Panc1 (cell line): ENCODE results near the gene KCTD6. TPM values are rescaled to one million over a fixed set of nuclear protein-coding genes. Genes with fewer than 3 reads are reported as not detected.

ENCODE experiments used
- ATAC-seq: fragments of 200-7000 bp; cut with Tn5 transposase; 2 replicates; pipeline ENCODE4 v1.9.1; 2020; ENCODE audit warnings: mild to moderate bottlenecking, moderate library complexity
- BruUV-seq: library from RNA; stranded (reverse); fragments of 400-500 nt; replicated peaks from 2 replicates; lab custom pipeline; 2021; lab: Mats Ljungman, UMichigan
- CTCF ChIA-PET: fragments of 300-600 bp; sonication (Branson Sonifier 250); formaldehyde crosslinking; loops from one replicate; lab custom pipeline; 2022; ENCODE audit warnings: antibody characterized with exemption; lab: Charles Lee
- POLR2A ChIA-PET: fragments of 300-600 bp; sonication (Branson Sonifier 250); formaldehyde crosslinking; loops from one replicate; lab custom pipeline; 2022; ENCODE audit warnings: antibody characterized with exemption; lab: Charles Lee
- DNase-seq: peaks from one replicate; pipeline ENCODE4 v3.0.0-alpha.2; 2010; ENCODE audit warnings: low read depth, low spot score
- H3K27ac ChIP-seq: 2 replicates; pipeline ENCODE4 v1.5.1; 2011; ENCODE audit warnings: mild to moderate bottlenecking, low read length, inconsistent platforms
- H3K27me3 ChIP-seq: fragments of 200-500 bp; sonication (Bioruptor generic); 2 replicates; pipeline ENCODE4 v1.6.0; 2014; ENCODE audit warnings: low read length, inconsistent platforms; ENCODE audit not compliant: control insufficient read depth, insufficient read depth
- H3K36me3 ChIP-seq: fragments of 200-500 bp; sonication (Bioruptor generic); 2 replicates; pipeline ENCODE4 v1.5.1; 2014; ENCODE audit warnings: inconsistent platforms, mild to moderate bottlenecking, low read length, moderate library complexity; ENCODE audit not compliant: control insufficient read depth, insufficient read depth
- H3K4me1 ChIP-seq: 2 replicates; pipeline ENCODE4 v1.5.1; 2011; ENCODE audit warnings: inconsistent platforms, mild to moderate bottlenecking, low read length, moderate library complexity; ENCODE audit not compliant: control insufficient read depth, insufficient read depth
- H3K4me3 ChIP-seq, 2 experiments: 2 replicates each; pipeline ENCODE4 v1.5.1; 2011 to 2012; ENCODE audit warnings: low read depth in 2 of 2, low read length in 2 of 2, mild to moderate bottlenecking in 2 of 2, inconsistent platforms in 1 of 2, moderate library complexity in 1 of 2
- H3K9me3 ChIP-seq: fragments of 200-500 bp; sonication (Bioruptor generic); 2 replicates; pipeline ENCODE4 v1.5.1; 2014; ENCODE audit warnings: low read depth, mild to moderate bottlenecking, inconsistent platforms, low read length, moderate library complexity; ENCODE audit not compliant: control insufficient read depth, insufficient read depth
- CTCF ChIP-seq: fragments of 450-650 bp; IDR thresholded peaks from 2 replicates; pipeline ENCODE4 v1.5.1; 2017; ENCODE audit warnings: mild to moderate bottlenecking
- POLR2AphosphoS5 ChIP-seq: IDR thresholded peaks from 2 replicates; pipeline ENCODE4 v1.6.1; 2012; ENCODE audit warnings: mild to moderate bottlenecking, low read depth, low read length, moderate library complexity
- SIN3A ChIP-seq: IDR thresholded peaks from 2 replicates; pipeline ENCODE4 v1.6.1; 2012; ENCODE audit warnings: low read depth, mild to moderate bottlenecking, low read length, moderate library complexity, borderline replicate concordance; ENCODE audit not compliant: insufficient read depth
- TCF7L2 ChIP-seq: IDR thresholded peaks from 2 replicates; pipeline ENCODE4 v1.6.1; 2011; ENCODE audit warnings: mild to moderate bottlenecking, low read depth, low read length, inconsistent platforms
- in situ Hi-C: cut with HindIII; loops from 2 replicates; pipeline ENCODE4 v1.10.0; 2016; ENCODE audit warnings: low sequenced_read_pairs, low pct_unique_long_range_greater_than_20kb
- intact Hi-C: fragments of 100-400 bp; cut with micrococcal nuclease; formaldehyde crosslinking; loops from one replicate; pipeline ENCODE4 v1.10.0; 2022; ENCODE audit not compliant: unreplicated experiment
- total RNA-seq: library from RNA; stranded (reverse); gene quantifications from one replicate; pipeline ENCODE4 v1.2.1, GENCODE V29; 2021; ENCODE audit not compliant: unreplicated experiment
- TF ChIP-seq, protein P1 (sequence below), 2 experiments: IDR thresholded peaks; 2 replicates each; pipeline ENCODE4 v1.6.1; 2011 to 2012; ENCODE audit warnings: low read depth in 2 of 2, control low read depth in 1 of 2, low read length in 1 of 2, mild to moderate bottlenecking in 1 of 2, moderate library complexity in 1 of 2; ENCODE audit not compliant: insufficient read depth in 1 of 2

Gene KCTD6
- total RNA-seq, 1 experiment from 2014 or later, result 18.3 TPM

DNA sequence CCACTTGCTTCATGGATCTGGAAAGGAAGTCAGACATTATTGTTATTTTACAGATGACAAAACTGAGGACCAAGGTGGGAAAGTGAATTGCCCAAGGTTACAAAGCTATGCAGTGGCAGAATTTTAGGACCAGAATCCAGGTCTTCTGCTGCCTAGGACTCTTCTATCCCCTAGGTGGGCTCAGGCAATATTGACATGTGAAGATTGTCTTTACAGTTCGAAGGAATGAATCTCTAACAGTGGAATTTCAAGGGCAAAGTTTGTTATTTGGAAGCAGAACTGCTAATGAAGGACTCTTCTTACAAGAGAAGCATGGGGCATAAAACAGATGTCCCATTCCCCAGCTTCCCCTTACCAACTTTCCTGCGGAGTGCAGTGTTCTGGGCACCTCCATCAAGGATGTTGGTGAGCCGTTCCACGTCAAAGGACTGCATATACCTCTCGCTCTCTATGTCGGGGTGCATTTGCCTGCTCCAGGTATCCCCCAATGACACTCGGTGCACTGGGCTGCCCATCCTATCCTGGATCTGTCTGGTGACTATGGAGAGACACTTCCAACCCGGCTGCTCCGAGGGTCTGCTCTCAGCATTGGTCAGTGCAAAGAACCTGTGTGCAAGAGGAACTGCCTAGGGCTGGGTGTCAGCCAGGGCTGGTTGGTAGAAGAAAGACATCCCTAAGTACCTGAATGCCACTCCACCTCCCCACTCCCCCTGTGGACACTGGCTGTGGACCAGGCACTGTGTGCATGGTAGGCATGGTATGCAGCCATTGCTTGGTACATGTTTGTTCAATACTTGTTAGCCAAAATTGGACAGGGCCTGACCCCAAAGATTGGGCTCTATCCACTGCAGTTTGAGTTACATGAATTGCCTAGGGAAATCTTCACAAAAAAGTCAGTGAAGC, 42.9 kb downstream of the KCTD6 start:
- no peaks in the 10 kb centered on the region for H3K27me3 ChIP-seq
- peaks cover under 1% of the 10 kb centered on the region for H3K4me1 ChIP-seq
- ChIA-PET CTCF (interaction anchor here (0.6 kb wide), 1 partner anchor 357 kb away, joined by 5 read pairs; no protein-coding TSS in a partner anchor), POLR2A (no interaction called here)
- no peaks in the 10 kb centered on the region for H3K9me3 ChIP-seq
- H3K27ac ChIP-seq, result peak overlapping the region; percentile 44
- no peak for DNase-seq
- ATAC-seq, result no peak
- in situ Hi-C loops, result no loop called here
- TF ChIP-seq, protein P1, sequence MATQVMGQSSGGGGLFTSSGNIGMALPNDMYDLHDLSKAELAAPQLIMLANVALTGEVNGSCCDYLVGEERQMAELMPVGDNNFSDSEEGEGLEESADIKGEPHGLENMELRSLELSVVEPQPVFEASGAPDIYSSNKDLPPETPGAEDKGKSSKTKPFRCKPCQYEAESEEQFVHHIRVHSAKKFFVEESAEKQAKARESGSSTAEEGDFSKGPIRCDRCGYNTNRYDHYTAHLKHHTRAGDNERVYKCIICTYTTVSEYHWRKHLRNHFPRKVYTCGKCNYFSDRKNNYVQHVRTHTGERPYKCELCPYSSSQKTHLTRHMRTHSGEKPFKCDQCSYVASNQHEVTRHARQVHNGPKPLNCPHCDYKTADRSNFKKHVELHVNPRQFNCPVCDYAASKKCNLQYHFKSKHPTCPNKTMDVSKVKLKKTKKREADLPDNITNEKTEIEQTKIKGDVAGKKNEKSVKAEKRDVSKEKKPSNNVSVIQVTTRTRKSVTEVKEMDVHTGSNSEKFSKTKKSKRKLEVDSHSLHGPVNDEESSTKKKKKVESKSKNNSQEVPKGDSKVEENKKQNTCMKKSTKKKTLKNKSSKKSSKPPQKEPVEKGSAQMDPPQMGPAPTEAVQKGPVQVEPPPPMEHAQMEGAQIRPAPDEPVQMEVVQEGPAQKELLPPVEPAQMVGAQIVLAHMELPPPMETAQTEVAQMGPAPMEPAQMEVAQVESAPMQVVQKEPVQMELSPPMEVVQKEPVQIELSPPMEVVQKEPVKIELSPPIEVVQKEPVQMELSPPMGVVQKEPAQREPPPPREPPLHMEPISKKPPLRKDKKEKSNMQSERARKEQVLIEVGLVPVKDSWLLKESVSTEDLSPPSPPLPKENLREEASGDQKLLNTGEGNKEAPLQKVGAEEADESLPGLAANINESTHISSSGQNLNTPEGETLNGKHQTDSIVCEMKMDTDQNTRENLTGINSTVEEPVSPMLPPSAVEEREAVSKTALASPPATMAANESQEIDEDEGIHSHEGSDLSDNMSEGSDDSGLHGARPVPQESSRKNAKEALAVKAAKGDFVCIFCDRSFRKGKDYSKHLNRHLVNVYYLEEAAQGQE (IDR thresholded peaks at IDR 0.05; ENCODE audit: insufficient read depth in 1 of 2, low read depth in 2 of 2, low read length in 1 of 2), result no peak
- TF ChIP-seq CTCF (no peak), POLR2AphosphoS5 (no peak), TCF7L2 (no peak), SIN3A (no peak)
- H3K4me3 ChIP-seq, result no peak overlapping the region
- no TSS peak for BruUV-seq
- intact Hi-C loops, result no loop called here
- no peaks in the 10 kb centered on the region for H3K36me3 ChIP-seq

DNA sequence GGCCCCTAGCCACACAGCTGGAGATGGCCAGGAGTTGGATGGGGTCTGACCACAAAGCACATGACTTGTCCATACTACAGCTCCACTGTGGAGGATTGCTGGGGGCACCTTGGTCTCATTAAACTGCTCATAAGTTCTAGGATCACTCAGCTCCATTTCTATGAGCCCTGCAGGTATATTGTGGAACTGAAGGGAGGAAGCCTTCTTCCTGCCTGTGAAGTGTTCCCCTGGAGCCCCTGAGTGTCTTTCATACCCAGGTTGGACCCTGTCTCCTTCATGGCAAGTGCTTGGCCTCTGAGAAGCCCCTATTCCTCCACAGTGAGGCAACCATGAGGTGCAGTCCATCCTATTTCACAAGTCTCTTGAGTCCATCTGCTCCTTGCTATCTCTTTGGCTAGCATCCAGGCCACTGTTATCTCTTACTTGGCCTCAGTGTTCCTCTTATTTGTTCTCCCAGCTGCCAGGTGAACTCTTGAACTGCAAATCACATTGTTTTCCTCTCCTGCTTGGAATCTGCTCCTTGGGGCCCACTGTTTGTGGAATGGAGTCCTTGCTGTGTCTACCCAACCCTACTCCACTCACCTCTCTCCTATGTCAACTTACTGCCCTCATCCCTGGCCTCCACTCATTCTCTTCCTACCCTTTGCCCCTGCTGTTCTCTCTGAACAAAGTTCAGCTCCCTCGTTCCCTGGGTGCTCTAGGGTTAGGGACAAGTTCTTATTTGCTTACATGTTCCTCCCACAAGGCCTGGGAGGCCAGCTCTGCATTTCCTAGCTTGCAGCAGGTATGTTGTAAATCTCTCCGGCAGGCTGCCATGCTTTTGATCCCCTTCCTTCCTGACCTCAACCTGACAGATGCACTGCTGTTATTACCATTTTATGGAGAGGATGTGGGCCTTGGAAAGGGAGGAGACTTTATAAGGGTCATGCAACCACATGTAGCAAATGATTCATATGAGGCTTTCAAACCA, 43.9 kb downstream of the KCTD6 start:
- POLR2A ChIA-PET, result no interaction called here
- Histone ChIP-seq H3K27me3 (no peaks in the 10 kb centered on the region), H3K36me3 (no peaks in the 10 kb centered on the region), H3K27ac (peak overlapping the region; percentile 44), H3K4me1 (no peaks in the 10 kb centered on the region; the same call in 1 of the 2 replicates), H3K9me3 (no peaks in the 10 kb centered on the region), H3K4me3 (no peak overlapping the region)
- intact Hi-C loops (no loop called here), in situ Hi-C loops (no loop called here)
- TF ChIP-seq, protein P1 (IDR thresholded peaks at IDR 0.05; ENCODE audit: insufficient read depth in 1 of 2, low read depth in 2 of 2, low read length in 1 of 2), result no peak
- TF ChIP-seq TCF7L2, result peak; percentile 96
- CTCF ChIA-PET, result interaction anchor here (0.6 kb wide), 1 partner anchor 358 kb away, joined by 5 read pairs; no protein-coding TSS in a partner anchor
- ATAC-seq, result no peak
- DNase-seq, result no peak
- BruUV-seq, result no TSS peak
